Hepatocyte (in vitro differentiated cells): Measurements from ENCODE around the gene DCDC1.
"Not testable (repeated sequence)": the region's sequence is repeated elsewhere in the genome, so short reads cannot be mapped to it uniquely, and the experiment has no call there.

Experiments
- CTCF ChIP-seq: fragments of 200-600 bp; sonication (generic); IDR thresholded peaks from 2 replicates; pipeline ENCODE4 v1.5.1; 2016; ENCODE audit warnings: antibody characterized with exemption, mild to moderate bottlenecking; ENCODE audit not compliant: poor library complexity
- EZH2 ChIP-seq: fragments of 200-600 bp; sonication (generic); IDR thresholded peaks from 2 replicates; pipeline ENCODE4 v1.6.1; 2016; ENCODE audit warnings: antibody characterized with exemption, mild to moderate bottlenecking, borderline replicate concordance

- TF ChIP-seq CTCF, EZH2: not testable (repeated sequence)
Measured at GRCh38 chr11:30947715-30948114, 421.8 kb downstream of the DCDC1 start.
